ENCODE data around the gene KCNJ15.

GRCh38 chr21:38244885-38245869 lies 11.6 kb upstream of the KCNJ15 start:
- TF ChIP-seq CTCF (IDR thresholded peaks at IDR 0.05; ENCODE audit: poor library complexity, severe bottlenecking) (no peak), EZH2 (IDR thresholded peaks at IDR 0.05; ENCODE audit: borderline replicate concordance, insufficient read depth, low read length, poor library complexity, severe bottlenecking) (no peak), RAD21 (conservative IDR thresholded peaks at IDR 0.05) (no peak), REST (IDR thresholded peaks at IDR 0.05; ENCODE audit: borderline replicate concordance) (no peak), POLR2AphosphoS5 (IDR thresholded peaks at IDR 0.05) (no peak), SMC3 (conservative IDR thresholded peaks at IDR 0.05; ENCODE audit: poor library complexity) (no peak), TAF1 (IDR thresholded peaks at IDR 0.05; ENCODE audit: low read depth) (no peak)
